Occipital lobe (tissue), 2 donors: ENCODE data around the gene CD34. TPM values are rescaled to one million over a fixed set of nuclear protein-coding genes. Genes with fewer than 3 reads are reported as not detected.

ENCODE experiments used
- DNase-seq: peaks from one replicate; lab custom pipeline; 2025; lab: John Stamatoyannopoulos, UW
- total RNA-seq: library from RNA; depleted of rRNA; stranded (reverse); fragments of >200 nt; gene quantifications from one replicate; pipeline ENCODE4 v1.2.3, GENCODE V29; 2014

The CD34 gene
- total RNA-seq, 1 donor from 2014 or later = 1.6 TPM

- DNase-seq = no peak
Measured at GRCh38 chr1:207875532-207875931, 35.4 kb downstream of the CD34 start.

DNA sequence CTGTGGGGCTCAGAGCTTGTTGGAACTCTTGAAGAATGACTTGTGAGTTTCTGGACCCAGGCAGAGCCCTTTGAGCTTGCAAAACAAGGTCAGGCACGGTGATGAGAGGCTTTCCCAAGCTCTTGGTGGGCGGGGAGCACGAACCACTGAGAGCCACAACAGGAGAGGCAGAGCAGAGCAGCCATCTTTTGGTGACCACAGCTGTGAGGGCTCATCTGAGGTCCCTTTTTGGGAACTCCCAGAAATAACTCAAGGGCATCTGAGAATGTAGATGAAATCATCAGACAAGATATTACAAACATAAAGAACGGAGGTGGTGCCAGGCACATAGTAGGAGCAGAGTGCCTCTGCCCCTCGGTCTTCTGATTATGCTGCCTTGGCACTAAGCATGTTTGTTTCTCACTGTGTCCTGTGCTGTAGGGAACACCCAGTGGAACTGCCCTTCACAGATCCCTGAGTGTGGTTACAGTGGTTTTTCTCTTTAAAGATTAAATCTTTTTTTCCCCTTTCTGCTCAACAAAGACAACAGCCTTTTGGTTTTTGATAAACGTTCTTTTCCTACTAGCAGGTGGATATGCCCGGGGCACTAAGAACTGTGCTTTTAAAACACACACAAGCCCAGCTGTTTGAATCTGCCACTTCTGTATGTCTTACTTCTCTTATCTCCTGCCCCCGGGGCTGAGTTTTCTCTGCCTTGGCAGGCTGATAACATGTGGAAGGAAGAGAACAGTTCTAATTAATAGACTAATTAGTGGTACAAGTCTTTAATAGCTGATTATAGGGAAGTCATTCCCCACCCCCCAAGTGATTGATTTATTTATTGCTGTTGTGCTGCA, 37.7 kb downstream of the CD34 start:
- no peak for DNase-seq

DNA sequence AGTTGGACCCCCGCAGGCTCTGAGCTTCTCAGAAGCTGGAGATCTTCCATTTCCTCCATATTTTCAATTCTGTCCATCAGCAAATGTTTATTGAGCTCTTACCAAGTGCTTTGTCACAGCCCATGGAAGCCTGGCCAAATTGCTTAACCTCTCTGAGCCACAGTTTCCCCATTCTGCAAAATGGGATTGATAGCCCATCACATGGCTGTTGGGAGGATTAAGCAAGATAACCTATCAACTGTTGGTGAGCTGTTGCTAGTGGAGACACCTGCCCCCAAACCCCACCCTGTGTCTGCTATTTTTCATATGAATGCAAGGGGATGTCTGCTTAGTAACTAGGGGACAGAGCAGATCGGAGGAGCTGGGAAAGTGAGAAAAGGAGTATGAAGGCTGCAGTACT, 38.3 kb downstream of the CD34 start:
- DNase-seq = no peak

DNA sequence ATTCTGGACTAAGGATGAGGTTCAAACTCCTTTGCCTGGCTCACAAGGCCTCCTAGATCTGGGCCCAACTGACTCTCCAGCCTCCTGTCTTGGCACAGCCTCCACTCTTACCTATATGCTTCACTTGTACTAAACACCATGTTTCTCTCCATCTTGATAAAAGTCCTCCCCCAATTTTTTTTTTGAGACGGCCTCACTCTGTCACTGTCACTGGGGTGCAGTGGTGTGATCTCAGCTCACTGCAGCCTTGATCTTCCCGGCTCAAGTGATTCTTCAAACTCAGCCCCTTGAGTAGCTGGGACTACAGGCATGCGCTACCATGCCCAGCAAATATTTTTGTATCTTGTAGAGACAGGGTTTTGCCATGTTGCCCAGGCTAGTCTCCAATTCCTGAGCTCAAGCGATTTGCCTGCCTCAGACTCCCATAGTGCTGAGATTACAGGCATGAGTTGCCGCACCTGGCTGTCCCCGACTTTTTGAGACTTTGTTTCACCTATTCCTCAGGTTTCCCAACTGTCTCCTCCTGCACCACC, 39.7 kb downstream of the CD34 start:
- no peak for DNase-seq

- no peak for DNase-seq
Measured at GRCh38 chr1:207870306-207871031, 40.5 kb downstream of the CD34 start.

GRCh38 chr1:207869859-207870258, 41.1 kb downstream of the CD34 start:
- DNase-seq = no peak

- peak; percentile 78 for DNase-seq
Measured at GRCh38 chr1:207868774-207869721, 41.9 kb downstream of the CD34 start.

GRCh38 chr1:207868251-207868773, 42.6 kb downstream of the CD34 start:
- no peak for DNase-seq

GRCh38 chr1:207867136-207868109, 43.5 kb downstream of the CD34 start:
- DNase-seq = peak; percentile 69

- peak; percentile 57 for DNase-seq
Measured at GRCh38 chr1:207866471-207867135, 44.3 kb downstream of the CD34 start.

DNA sequence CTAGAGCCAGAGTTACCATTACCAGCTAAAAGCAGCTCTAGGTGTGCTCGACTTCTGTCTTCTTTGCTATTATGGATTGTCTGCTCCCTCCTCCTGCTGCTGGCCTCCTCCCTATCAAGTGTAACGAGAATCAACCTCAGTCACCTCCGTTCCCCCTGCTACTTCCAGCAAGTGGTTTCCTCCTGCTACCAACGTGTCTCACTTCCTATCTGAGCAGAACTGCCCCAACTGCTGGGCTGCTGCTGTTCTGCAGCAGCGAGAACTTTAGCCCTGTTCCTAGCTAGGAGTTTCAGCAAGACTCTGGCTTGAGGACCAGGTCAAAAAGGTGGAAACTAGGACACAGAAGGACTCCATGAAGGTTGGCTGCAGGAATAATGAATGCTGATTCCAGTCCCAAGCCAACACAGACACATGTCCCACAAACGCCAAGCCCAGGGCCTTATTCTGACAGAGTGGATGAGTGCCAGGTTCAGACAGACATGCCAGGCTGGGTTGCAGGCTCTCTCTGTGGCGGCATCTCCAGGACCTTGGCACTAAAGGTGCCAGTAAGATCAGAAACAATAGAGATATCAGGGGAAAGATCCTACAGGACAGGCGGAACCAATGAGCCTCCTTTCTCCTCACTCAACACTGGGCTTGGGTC, 46.9 kb downstream of the CD34 start:
- no peak for DNase-seq

DNA sequence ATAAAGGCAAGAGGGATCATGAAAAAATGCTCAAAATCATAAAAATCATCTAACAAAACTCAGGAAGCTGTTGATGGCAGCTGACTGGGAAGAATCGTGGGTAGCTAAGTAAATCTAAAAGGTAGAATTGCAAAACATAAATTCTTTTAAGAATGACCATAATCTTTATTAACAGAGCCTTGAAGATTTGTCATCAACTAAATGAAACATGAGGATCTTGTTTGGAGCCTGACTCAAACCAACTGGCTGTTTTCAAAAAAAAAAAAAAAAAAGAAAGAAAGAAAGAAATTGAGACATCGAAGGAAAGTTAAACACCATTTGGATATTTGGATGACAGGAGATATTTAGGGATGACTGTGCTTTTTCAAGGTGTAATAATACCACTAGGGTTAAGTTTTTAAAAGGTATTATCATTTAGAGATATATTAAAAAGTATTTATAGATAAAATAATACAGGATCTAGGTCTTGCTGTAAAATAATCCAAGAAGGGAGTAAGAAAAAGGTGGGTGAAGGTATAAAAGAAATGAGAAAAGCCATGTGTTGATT, 48.6 kb downstream of the CD34 start:
- DNase-seq = no peak

GRCh38 chr1:207861442-207862177, 49.3 kb downstream of the CD34 start:
- DNase-seq = no peak

- DNase-seq = no peak
Measured at GRCh38 chr1:207860531-207860930, 50.4 kb downstream of the CD34 start.

DNA sequence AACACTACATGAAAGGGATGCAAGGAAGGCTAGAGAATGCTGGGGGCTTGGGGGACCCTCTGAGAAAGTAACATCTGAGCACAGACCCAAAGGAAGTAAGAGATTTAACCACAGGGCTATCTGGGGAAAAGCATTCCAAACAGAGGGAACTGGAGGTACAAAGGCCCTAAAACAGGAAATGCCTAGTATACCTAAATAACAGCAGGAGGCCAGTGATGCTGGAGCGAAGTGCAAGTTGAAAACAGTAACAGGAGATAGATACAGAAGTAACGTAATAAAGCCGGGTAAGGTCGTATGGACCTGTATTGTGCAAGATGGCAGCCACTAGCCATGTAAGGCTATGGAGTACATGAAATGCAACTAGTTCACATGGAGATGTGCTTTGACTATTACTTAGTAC, 52.1 kb downstream of the CD34 start:
- no peak for DNase-seq

GRCh38 chr1:207858281-207858680, 52.6 kb downstream of the CD34 start:
- DNase-seq = no peak

GRCh38 chr1:207857447-207857846, 53.5 kb downstream of the CD34 start:
- no peak for DNase-seq
